Nephron (organoid): ENCODE data around the gene NRG2.

Experiments
- H3K27ac Mint-ChIP-seq, 3 experiments: 2 replicates each; pipeline ENCODE4 v1.8.0; 2020; ENCODE audit warnings: mixed read lengths in 3 of 3, mild to moderate bottlenecking in 2 of 3, moderate library complexity in 1 of 3
- H3K27me3 Mint-ChIP-seq: 2 replicates; pipeline ENCODE4 v1.8.0; 2021; ENCODE audit warnings: low read depth, mild to moderate bottlenecking, moderate library complexity, mixed read lengths
- H3K36me3 Mint-ChIP-seq: 2 replicates; pipeline ENCODE4 v1.8.0; 2020; ENCODE audit warnings: low read depth, mixed read lengths
- H3K4me1 Mint-ChIP-seq: 2 replicates; pipeline ENCODE4 v1.8.0; 2020; ENCODE audit warnings: mixed read lengths
- H3K4me3 Mint-ChIP-seq, 3 experiments: 2 replicates each; pipeline ENCODE4 v1.8.0; 2020; ENCODE audit warnings: mild to moderate bottlenecking in 3 of 3, mixed read lengths in 3 of 3, moderate library complexity in 2 of 3
- H3K9me3 Mint-ChIP-seq: 2 replicates; pipeline ENCODE4 v1.8.0; 2020; ENCODE audit warnings: mixed read lengths
- TF ChIP-seq, protein P1 (sequence below), 3 experiments: fragments of 200-600 bp; sonication (generic); IDR thresholded peaks; one replicate each; pipeline ENCODE4 v1.5.0; 2021; ENCODE audit warnings: antibody characterized with exemption in 3 of 3; ENCODE audit not compliant: unreplicated experiment in 3 of 3

NRG2 gene

DNA sequence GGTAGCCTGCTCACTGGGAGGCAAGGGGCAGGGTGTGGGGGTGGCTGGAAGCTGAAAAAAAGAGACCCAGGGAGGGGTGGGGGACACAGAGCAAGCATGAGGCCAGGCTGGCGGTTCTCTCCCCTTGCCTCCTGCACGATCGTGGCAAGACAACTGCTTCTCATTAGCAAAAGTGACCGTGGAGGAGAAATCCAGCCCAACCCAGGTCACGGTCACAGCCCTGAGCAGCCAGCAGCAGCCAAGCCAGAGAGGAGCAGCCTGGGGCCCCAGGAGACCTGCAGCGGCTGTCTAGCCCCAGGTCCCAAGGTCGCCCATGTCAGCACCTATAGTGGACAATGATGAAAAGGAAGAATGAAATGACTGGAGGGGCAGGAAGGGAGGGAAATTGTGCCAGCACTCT lies 89.1 kb downstream of the NRG2 start:
- no peak overlapping the region for H3K27ac Mint-ChIP-seq
- no peak overlapping the region for H3K4me3 Mint-ChIP-seq
- no peaks in the 10 kb centered on the region for H3K36me3 Mint-ChIP-seq
- H3K4me1 Mint-ChIP-seq, result peaks cover 22% of the 10 kb centered on the region
- TF ChIP-seq, protein P1, sequence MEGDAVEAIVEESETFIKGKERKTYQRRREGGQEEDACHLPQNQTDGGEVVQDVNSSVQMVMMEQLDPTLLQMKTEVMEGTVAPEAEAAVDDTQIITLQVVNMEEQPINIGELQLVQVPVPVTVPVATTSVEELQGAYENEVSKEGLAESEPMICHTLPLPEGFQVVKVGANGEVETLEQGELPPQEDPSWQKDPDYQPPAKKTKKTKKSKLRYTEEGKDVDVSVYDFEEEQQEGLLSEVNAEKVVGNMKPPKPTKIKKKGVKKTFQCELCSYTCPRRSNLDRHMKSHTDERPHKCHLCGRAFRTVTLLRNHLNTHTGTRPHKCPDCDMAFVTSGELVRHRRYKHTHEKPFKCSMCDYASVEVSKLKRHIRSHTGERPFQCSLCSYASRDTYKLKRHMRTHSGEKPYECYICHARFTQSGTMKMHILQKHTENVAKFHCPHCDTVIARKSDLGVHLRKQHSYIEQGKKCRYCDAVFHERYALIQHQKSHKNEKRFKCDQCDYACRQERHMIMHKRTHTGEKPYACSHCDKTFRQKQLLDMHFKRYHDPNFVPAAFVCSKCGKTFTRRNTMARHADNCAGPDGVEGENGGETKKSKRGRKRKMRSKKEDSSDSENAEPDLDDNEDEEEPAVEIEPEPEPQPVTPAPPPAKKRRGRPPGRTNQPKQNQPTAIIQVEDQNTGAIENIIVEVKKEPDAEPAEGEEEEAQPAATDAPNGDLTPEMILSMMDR (IDR thresholded peaks at IDR 0.05; ENCODE audit: unreplicated experiment in 3 of 3), result no peak
- no peaks in the 10 kb centered on the region for H3K9me3 Mint-ChIP-seq
- peaks cover 23% of the 10 kb centered on the region for H3K27me3 Mint-ChIP-seq

DNA sequence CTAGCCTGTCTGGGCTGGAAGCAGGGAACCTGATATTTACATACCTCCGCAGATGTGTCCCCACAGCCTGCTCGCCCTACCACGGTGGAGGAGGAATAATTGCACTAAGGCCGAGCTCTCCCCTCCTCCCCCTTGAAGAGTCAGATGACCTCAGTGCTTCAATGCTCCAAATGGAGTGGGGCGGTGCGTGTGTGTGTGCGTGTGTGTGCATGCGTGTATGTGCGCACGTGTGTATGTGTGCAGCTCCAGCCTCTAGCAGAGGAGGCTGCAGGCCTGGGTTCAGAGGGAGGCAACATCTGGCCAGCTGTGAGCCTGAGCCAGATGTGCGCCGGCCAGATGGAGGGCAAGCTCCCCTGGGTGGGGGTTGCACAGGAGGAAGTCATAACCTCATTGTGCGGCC lies 90.5 kb downstream of the NRG2 start:
- Mint-ChIP-seq H3K36me3 (no peaks in the 10 kb centered on the region), H3K9me3 (no peaks in the 10 kb centered on the region), H3K4me1 (peaks cover 22% of the 10 kb centered on the region), H3K27ac (no peak overlapping the region), H3K27me3 (peaks cover 36% of the 10 kb centered on the region), H3K4me3 (no peak overlapping the region)
- TF ChIP-seq, protein P1 (IDR thresholded peaks at IDR 0.05; ENCODE audit: unreplicated experiment in 3 of 3), result no peak

- no peak overlapping the region for H3K27ac Mint-ChIP-seq
- H3K4me3 Mint-ChIP-seq, result no peak overlapping the region
- H3K36me3 Mint-ChIP-seq, result no peaks in the 10 kb centered on the region
- TF ChIP-seq, protein P1 (IDR thresholded peaks at IDR 0.05; ENCODE audit: unreplicated experiment in 3 of 3), result no peak
- no peaks in the 10 kb centered on the region for H3K9me3 Mint-ChIP-seq
- peaks cover 36% of the 10 kb centered on the region for H3K27me3 Mint-ChIP-seq
- H3K4me1 Mint-ChIP-seq, result peaks cover 22% of the 10 kb centered on the region
Observed at GRCh38 chr5:139951983-139952382, 91.1 kb downstream of the NRG2 start.

DNA sequence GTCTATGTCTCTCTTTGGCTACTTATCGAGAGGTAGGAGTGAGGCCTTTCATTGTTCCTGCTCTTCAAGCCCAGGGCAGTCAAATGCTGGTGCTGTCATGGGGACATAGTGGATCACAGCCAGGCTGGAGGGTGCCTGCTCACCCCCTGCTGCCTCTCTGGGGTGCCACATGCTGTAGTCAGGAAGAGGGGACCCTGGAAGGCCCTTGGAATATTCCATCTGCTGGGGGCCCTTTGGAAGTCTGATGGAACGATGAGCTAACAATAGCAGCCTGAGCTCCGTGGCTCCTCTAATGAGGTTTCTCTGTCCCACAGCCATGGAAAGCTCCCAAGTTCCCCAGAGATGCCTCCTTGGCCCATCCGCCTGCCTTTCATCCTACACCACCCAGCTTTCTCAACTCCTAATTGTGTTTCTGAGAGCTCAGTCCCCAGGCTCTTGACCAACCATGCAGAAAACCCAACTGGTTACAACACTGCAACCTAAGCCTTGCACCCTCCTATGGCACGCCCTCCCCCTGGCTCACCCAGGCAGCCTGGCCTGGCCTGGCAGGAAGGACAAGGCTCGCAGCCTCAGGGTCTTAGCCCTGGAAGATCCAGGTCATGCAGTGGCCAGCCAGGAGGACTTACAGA lies 91.7 kb downstream of the NRG2 start:
- Mint-ChIP-seq H3K36me3 (no peaks in the 10 kb centered on the region), H3K9me3 (no peaks in the 10 kb centered on the region), H3K27ac (no peak overlapping the region), H3K4me1 (peaks cover 22% of the 10 kb centered on the region), H3K27me3 (peaks cover 36% of the 10 kb centered on the region), H3K4me3 (no peak overlapping the region)
- TF ChIP-seq, protein P1 (IDR thresholded peaks at IDR 0.05; ENCODE audit: unreplicated experiment in 3 of 3), result no peak

DNA sequence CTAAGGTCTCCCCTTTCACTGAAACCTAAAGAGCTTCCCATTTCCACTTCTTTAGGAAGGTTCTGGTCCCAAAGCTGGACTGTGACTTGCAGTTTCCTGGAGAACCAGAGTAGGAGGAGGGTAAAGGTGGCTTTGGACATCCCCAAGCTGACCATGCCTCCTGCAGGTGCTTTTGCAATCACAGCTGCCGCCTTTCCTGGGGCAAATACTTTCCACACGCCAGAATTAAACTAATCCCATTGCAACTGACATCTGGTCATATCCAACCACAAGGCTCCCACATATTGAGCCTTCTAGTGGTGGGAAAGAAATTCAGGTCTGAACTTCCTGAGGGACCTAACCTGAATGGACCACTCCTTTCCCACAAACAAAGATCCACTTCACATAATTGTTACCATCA lies 92.7 kb downstream of the NRG2 start:
- Mint-ChIP-seq H3K4me1 (peaks cover 22% of the 10 kb centered on the region), H3K9me3 (no peaks in the 10 kb centered on the region), H3K27ac (no peak overlapping the region), H3K27me3 (peaks cover 36% of the 10 kb centered on the region), H3K36me3 (no peaks in the 10 kb centered on the region), H3K4me3 (no peak overlapping the region)
- TF ChIP-seq, protein P1 (IDR thresholded peaks at IDR 0.05; ENCODE audit: unreplicated experiment in 3 of 3), result no peak

- H3K9me3 Mint-ChIP-seq, result peaks cover 4% of the 10 kb centered on the region
- H3K27ac Mint-ChIP-seq, result no peak overlapping the region
- TF ChIP-seq, protein P1 (IDR thresholded peaks at IDR 0.05; ENCODE audit: unreplicated experiment in 3 of 3), result no peak
- peaks cover 18% of the 10 kb centered on the region for H3K4me1 Mint-ChIP-seq
- no peaks in the 10 kb centered on the region for H3K36me3 Mint-ChIP-seq
- H3K4me3 Mint-ChIP-seq, result no peak overlapping the region
- peaks cover 43% of the 10 kb centered on the region for H3K27me3 Mint-ChIP-seq
Observed at GRCh38 chr5:139949710-139950109, 93.4 kb downstream of the NRG2 start.
